T-cell (primary cell): ENCODE results near the gene PGM2L1. TPM values are rescaled to one million over a fixed set of nuclear protein-coding genes. Genes with fewer than 3 reads are reported as not detected.

Source experiments
- ATAC-seq, 4 experiments: fragments of 200-7000 bp in 3 of 4; fragments of 150-1000 bp in 1 of 4; cut with Tn5 transposase; replicated peaks in 1 of 4; 1 replicate in 3 of 4; 2 replicates in 1 of 4; pipeline ENCODE4 v1.10.0; 2021; ENCODE audit warnings: moderate library complexity in 3 of 4, mild to moderate bottlenecking in 2 of 4, moderate number of reproducible peaks in 1 of 4
- CTCF ChIA-PET, 2 donors: fragments of 300-600 bp; sonication (Branson Sonifier 250); formaldehyde crosslinking; loops; one replicate each; lab custom pipeline; 2022; ENCODE audit warnings: antibody characterized with exemption in 2 of 2; lab: Charles Lee
- POLR2A ChIA-PET, 2 donors: fragments of 300-600 bp; sonication (Branson Sonifier 250); formaldehyde crosslinking; loops; one replicate each; lab custom pipeline; 2022; ENCODE audit warnings: antibody characterized with exemption in 2 of 2; lab: Charles Lee
- DNase-seq, 35 experiments: peaks; one replicate each; pipeline versions ENCODE4 v3.0.0 to v3.0.0-alpha.2; 2013 to 2023
- H3K27ac ChIP-seq: one replicate; pipeline ENCODE4 v1.5.1; 2013; ENCODE audit warnings: low read length
- H3K27me3 ChIP-seq, 2 experiments: replicated peaks in 1 of 2; 1 replicate in 1 of 2; 2 replicates in 1 of 2; pipeline versions ENCODE4 v1.6.1 to v1.7.0; 2013; ENCODE audit warnings: low read length in 1 of 2, mixed read lengths in 1 of 2; ENCODE audit not compliant: control insufficient read depth in 2 of 2, insufficient read depth in 2 of 2; ENCODE audit errors: extremely low read depth in 1 of 2
- H3K36me3 ChIP-seq, 2 donors: 1 replicate in 1 of 2; 2 replicates in 1 of 2; pipeline versions ENCODE4 v1.6.1 to v1.7.0; 2013; ENCODE audit warnings: low read length in 1 of 2; ENCODE audit not compliant: control insufficient read depth in 2 of 2, insufficient read depth in 1 of 2; ENCODE audit errors: extremely low read depth in 1 of 2
- H3K4me1 ChIP-seq, 2 experiments: 1 replicate in 1 of 2; 2 replicates in 1 of 2; pipeline versions ENCODE4 v1.6.1 to v1.7.0; 2013; ENCODE audit warnings: low read length in 2 of 2, mixed read lengths in 1 of 2; ENCODE audit not compliant: insufficient read depth in 2 of 2, control insufficient read depth in 1 of 2; ENCODE audit errors: extremely low read depth in 1 of 2
- H3K4me3 ChIP-seq, 2 donors: 1 replicate in 1 of 2; 2 replicates in 1 of 2; pipeline versions ENCODE4 v1.5.1 to v1.7.0; 2013; ENCODE audit warnings: mild to moderate bottlenecking in 2 of 2, low read length in 1 of 2, moderate library complexity in 1 of 2; ENCODE audit not compliant: control insufficient read depth in 1 of 2; ENCODE audit errors: extremely low read depth in 1 of 2
- H3K9me3 ChIP-seq: 2 replicates; pipeline ENCODE4 v1.7.0; 2013
- H3K27ac Mint-ChIP-seq, 2 donors: one replicate each; pipeline ENCODE4 v1.8.0; 2020 to 2021; ENCODE audit warnings: mild to moderate bottlenecking in 2 of 2, mixed read lengths in 2 of 2
- H3K27me3 Mint-ChIP-seq, 2 donors: one replicate each; pipeline ENCODE4 v1.8.0; 2021 to 2022; ENCODE audit warnings: mixed read lengths in 2 of 2
- H3K36me3 Mint-ChIP-seq: one replicate; pipeline ENCODE4 v1.8.0; 2021; ENCODE audit warnings: mixed read lengths
- H3K4me1 Mint-ChIP-seq, 3 donors: one replicate each; pipeline ENCODE4 v1.8.0; 2020 to 2022; ENCODE audit warnings: mixed read lengths in 3 of 3, mild to moderate bottlenecking in 1 of 3
- H3K4me3 Mint-ChIP-seq, 3 donors: one replicate each; pipeline ENCODE4 v1.8.0; 2020 to 2022; ENCODE audit warnings: mild to moderate bottlenecking in 3 of 3, mixed read lengths in 3 of 3, moderate library complexity in 3 of 3
- H3K9me3 Mint-ChIP-seq, 3 donors: one replicate each; pipeline ENCODE4 v1.8.0; 2020 to 2022; ENCODE audit warnings: mixed read lengths in 3 of 3
- WGBS: methylation state at CpG from one replicate; pipeline ENCODE4 v1.1.5; 2013; ENCODE audit warnings: missing lambda C conversion rate; ENCODE audit not compliant: insufficient coverage; 5-methylcytosine and 5-hydroxymethylcytosine counted together
- total RNA-seq, 35 experiments: library from RNA in 6 of 35; stranded (reverse) in 6 of 35; fragments of 120-200 nt in 1 of 35; gene quantifications; one replicate each; pipeline versions ENCODE4 v1.2.1 to v1.2.4 and lab custom pipeline; 2013 to 2026

Gene PGM2L1
- total RNA-seq, 5 donors from 2014 or later (not counting 1 experiment from before 2014, with no cell fraction given): 8.6 to 17.0 (median 15.0) TPM

DNA sequence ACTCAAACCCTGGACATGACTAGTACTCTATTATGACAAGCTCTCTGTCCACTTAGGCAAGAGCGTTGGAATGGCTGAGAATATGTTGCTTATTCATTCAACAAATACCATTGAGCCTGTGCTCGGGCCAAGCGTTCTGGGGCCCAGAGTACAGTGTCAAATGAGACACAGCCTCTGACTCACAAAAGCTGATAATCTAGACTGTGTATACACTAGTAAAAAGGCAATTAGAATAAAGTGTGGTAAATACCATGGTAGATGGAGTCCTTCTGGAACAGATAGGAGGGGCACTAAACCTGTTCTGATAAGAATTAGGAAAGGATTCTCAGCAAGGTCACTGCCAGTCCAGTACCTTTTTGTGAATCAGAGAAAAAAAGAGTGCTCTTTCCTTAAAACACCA is 44.4 kb upstream of the PGM2L1 start:
- WGBS: no CpG with 5 or more reads among the region's 3 CpGs
- DNase-seq (no peak), ATAC-seq (no peak)
- H3K4me3 ChIP-seq: no peak overlapping the region
- Mint-ChIP-seq H3K4me3 (no peak overlapping the region), H3K27ac (no peak overlapping the region), H3K4me1 (no peaks in the 10 kb centered on the region), H3K9me3 (peaks cover 0 to 9% (median 2%) of the 10 kb centered on the region in 3 donors), H3K36me3 (no peaks in the 10 kb centered on the region), H3K27me3 (no peaks in the 10 kb centered on the region)
- CTCF ChIA-PET: no interaction called here
- H3K36me3 ChIP-seq: no peaks in the 10 kb centered on the region
- no peaks in the 10 kb centered on the region for H3K9me3 ChIP-seq
- no peak overlapping the region for H3K27ac ChIP-seq
- H3K27me3 ChIP-seq: peaks cover 0 to 4% of the 10 kb centered on the region in 2 experiments
- no peaks in the 10 kb centered on the region for H3K4me1 ChIP-seq
- POLR2A ChIA-PET: no interaction called here

DNA sequence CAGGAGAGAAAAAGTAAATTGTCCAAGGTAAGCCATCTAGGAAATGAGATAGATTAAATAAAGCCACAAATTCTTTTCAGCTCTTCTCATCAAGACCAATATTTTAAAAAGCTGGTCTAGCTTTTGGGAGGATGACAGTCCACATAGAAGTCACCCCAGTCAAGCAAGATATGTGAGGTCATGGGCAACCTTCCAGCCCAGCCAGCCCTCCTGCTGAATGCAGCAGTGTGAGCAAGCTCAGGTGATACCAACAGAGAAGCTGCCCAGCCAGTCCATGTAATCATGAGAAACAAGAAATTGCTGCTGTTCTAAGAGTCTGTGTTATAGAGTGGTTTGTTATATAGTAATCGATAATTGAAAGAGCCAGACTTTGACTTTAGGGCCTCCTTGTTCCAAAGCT is 40.4 kb upstream of the PGM2L1 start:
- H3K27me3 Mint-ChIP-seq: peaks cover 0 to 4% of the 10 kb centered on the region in 2 donors
- no CpG with 5 or more reads among the region's 1 CpG for WGBS
- no peaks in the 10 kb centered on the region for H3K27me3 ChIP-seq
- POLR2A ChIA-PET: no interaction called here
- H3K9me3 Mint-ChIP-seq: peaks cover 0 to 9% (median 2%) of the 10 kb centered on the region in 3 donors
- no peaks in the 10 kb centered on the region for H3K4me1 Mint-ChIP-seq
- no peak overlapping the region for H3K4me3 ChIP-seq
- H3K4me3 Mint-ChIP-seq: no peak overlapping the region
- H3K4me1 ChIP-seq: no peaks in the 10 kb centered on the region
- H3K27ac ChIP-seq: no peak overlapping the region
- H3K27ac Mint-ChIP-seq: no peak overlapping the region
- no peak for ATAC-seq
- H3K36me3 ChIP-seq: no peaks in the 10 kb centered on the region
- H3K9me3 ChIP-seq: no peaks in the 10 kb centered on the region
- H3K36me3 Mint-ChIP-seq: no peaks in the 10 kb centered on the region
- DNase-seq: no peak
- CTCF ChIA-PET: interaction anchor here in 1 of 2 donors (2.3 to 2.5 kb wide), 2 partner anchors 11 to 14 kb away, joined by 6 to 8 read pairs; no protein-coding TSS in a partner anchor

DNA sequence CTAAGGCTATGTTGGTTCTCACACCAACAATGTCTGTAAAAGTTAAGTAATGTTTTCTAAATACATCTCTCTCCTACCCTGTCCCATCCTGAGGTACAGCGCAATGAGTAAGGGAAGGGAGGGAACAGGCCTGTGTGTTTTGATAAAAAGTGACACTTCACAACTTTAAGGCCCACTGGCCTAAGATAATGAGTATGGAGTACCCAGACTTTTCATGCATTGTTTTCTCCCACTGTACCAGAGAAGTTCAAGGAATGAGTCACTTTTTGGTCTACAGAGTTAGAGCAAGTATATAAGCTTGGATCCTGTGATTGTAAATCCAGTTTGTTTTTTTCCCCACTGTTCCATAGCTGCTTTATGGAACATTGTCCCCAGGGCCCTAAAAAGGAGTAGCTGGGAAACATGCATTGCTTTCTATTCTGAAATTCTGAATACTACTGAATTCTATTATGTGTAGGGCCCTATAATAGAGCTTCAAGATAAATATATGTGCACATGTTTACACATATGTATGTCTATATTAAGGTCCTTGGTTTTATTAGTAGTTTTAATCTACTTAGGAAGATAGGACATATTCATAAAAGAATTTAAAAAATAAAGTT is 39.3 kb upstream of the PGM2L1 start:
- H3K4me1 Mint-ChIP-seq: no peaks in the 10 kb centered on the region
- H3K4me3 Mint-ChIP-seq: no peak overlapping the region
- CTCF ChIA-PET: interaction anchor here in 1 of 2 donors (1.0 to 2.5 kb wide), 3 partner anchors 9 to 15 kb away, joined by 3 to 8 read pairs (median 6); no protein-coding TSS in a partner anchor
- no peak overlapping the region for H3K27ac Mint-ChIP-seq
- Histone ChIP-seq H3K36me3 (no peaks in the 10 kb centered on the region), H3K27me3 (peaks cover 0 to 3% of the 10 kb centered on the region in 2 experiments), H3K27ac (no peak overlapping the region), H3K4me1 (no peaks in the 10 kb centered on the region), H3K4me3 (no peak overlapping the region), H3K9me3 (no peaks in the 10 kb centered on the region)
- POLR2A ChIA-PET: interaction anchor here in 1 of 2 donors (0.6 kb wide), 1 partner anchor 167 kb away, joined by 3 read pairs; no protein-coding TSS in a partner anchor
- no CpG with 5 or more reads among the region's 1 CpG for WGBS
- no peak for ATAC-seq
- H3K36me3 Mint-ChIP-seq: no peaks in the 10 kb centered on the region
- H3K27me3 Mint-ChIP-seq: peaks cover 2 to 4% of the 10 kb centered on the region in 2 donors
- DNase-seq: no peak
- peaks cover 0 to 9% (median 2%) of the 10 kb centered on the region in 3 donors for H3K9me3 Mint-ChIP-seq

GRCh38 chr11:74434528-74434927 is 36.3 kb upstream of the PGM2L1 start:
- DNase-seq (no peak), ATAC-seq (no peak)
- Mint-ChIP-seq H3K4me1 (no peaks in the 10 kb centered on the region), H3K9me3 (no peaks in the 10 kb centered on the region), H3K27ac (no peak overlapping the region), H3K27me3 (peaks cover 2 to 4% of the 10 kb centered on the region in 2 donors), H3K4me3 (no peak overlapping the region), H3K36me3 (no peaks in the 10 kb centered on the region)
- ChIA-PET CTCF (no interaction called here), POLR2A (interaction anchor here in 1 of 2 donors (0.6 kb wide), 1 partner anchor 40 kb away, joined by 3 read pairs; no protein-coding TSS in a partner anchor)
- 100% methylated on average over 1 of the region's 7 CpGs for WGBS
- H3K27me3 ChIP-seq: peaks cover 0 to 7% of the 10 kb centered on the region in 2 experiments
- no peaks in the 10 kb centered on the region for H3K4me1 ChIP-seq
- no peaks in the 10 kb centered on the region for H3K9me3 ChIP-seq
- no peak overlapping the region for H3K27ac ChIP-seq
- H3K36me3 ChIP-seq: no peaks in the 10 kb centered on the region
- H3K4me3 ChIP-seq: no peak overlapping the region

DNA sequence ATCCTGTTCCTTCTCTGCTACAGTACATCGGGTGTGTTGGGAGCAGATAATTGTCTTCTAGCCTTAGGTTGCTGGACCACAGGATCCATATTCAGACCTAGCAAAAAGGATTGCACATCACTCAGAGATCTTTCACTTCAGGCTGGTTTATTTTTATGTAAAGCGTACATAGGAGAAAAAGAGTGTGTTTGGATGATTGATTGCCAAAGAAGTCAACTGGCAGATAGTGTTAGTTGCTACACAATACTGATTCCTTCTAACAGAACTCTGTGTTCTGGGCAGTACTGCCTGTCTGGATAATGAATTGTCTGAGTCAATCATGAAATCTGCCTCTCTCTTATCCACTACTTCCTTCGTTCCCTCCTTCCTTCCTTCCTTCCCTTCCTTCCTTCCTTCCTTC is 31.0 kb upstream of the PGM2L1 start:
- ATAC-seq (no peak), DNase-seq (no peak)
- no peak overlapping the region for H3K4me3 Mint-ChIP-seq
- no peaks in the 10 kb centered on the region for H3K4me1 ChIP-seq
- no peaks in the 10 kb centered on the region for H3K4me1 Mint-ChIP-seq
- H3K9me3 ChIP-seq: no peaks in the 10 kb centered on the region
- peaks cover 0 to 7% of the 10 kb centered on the region in 2 experiments for H3K27me3 ChIP-seq
- no CpG with 5 or more reads among the region's 3 CpGs for WGBS
- CTCF ChIA-PET: interaction anchor here in 1 of 2 donors (0.7 kb wide), 1 partner anchor 1412 kb away, joined by 8 read pairs; no protein-coding TSS in a partner anchor
- no peaks in the 10 kb centered on the region for H3K36me3 ChIP-seq
- H3K27ac Mint-ChIP-seq: no peak overlapping the region
- H3K27me3 Mint-ChIP-seq: peaks cover 0 to 2% of the 10 kb centered on the region in 2 donors
- peaks cover 3% of the 10 kb centered on the region for H3K36me3 Mint-ChIP-seq
- H3K4me3 ChIP-seq: no peak overlapping the region
- no peak overlapping the region for H3K27ac ChIP-seq
- POLR2A ChIA-PET: no interaction called here
- peaks cover 0 to 5% (median 2%) of the 10 kb centered on the region in 3 donors for H3K9me3 Mint-ChIP-seq

GRCh38 chr11:74427384-74427886 is 29.2 kb upstream of the PGM2L1 start:
- Histone ChIP-seq H3K36me3 (no peaks in the 10 kb centered on the region), H3K4me3 (no peak overlapping the region), H3K27ac (no peak overlapping the region), H3K9me3 (no peaks in the 10 kb centered on the region), H3K4me1 (no peaks in the 10 kb centered on the region), H3K27me3 (peaks cover 0 to 3% of the 10 kb centered on the region in 2 experiments)
- Mint-ChIP-seq H3K27ac (no peak overlapping the region), H3K9me3 (peaks cover 0 to 5% (median 2%) of the 10 kb centered on the region in 3 donors), H3K4me1 (no peaks in the 10 kb centered on the region), H3K4me3 (no peak overlapping the region), H3K27me3 (no peaks in the 10 kb centered on the region), H3K36me3 (peaks cover 3% of the 10 kb centered on the region)
- no CpG with 5 or more reads among the region's 4 CpGs for WGBS
- POLR2A ChIA-PET: interaction anchor here in 1 of 2 donors (0.7 kb wide), 1 partner anchor 516 kb away, joined by 6 read pairs; no protein-coding TSS in a partner anchor
- DNase-seq (no peak), ATAC-seq (no peak)
- CTCF ChIA-PET: interaction anchor here in 1 of 2 donors (0.9 kb wide), 1 partner anchor 22 kb away, joined by 5 read pairs; no protein-coding TSS in a partner anchor
